ENCODE data around the gene TMEM238. TPM values are rescaled to one million over a fixed set of nuclear protein-coding genes. Genes with fewer than 3 reads are reported as not detected.
A peak's percentile ranks its signal among the peaks of the same experiment; 100 is the strongest.
"Not testable (repeated sequence)": the region's sequence is repeated elsewhere in the genome, so short reads cannot be mapped to it uniquely, and the experiment has no call there.

Gene TMEM238
- total RNA-seq, 1 experiment from 2014 or later: 6.7 TPM

GRCh38 chr19:55406091-55406825 is 22.2 kb upstream of the TMEM238 start:
- in situ Hi-C loops (cut with HindIII; ENCODE audit: low pct_unique_long_range_greater_than_20kb, low sequenced_read_pairs): no loop called here

DNA sequence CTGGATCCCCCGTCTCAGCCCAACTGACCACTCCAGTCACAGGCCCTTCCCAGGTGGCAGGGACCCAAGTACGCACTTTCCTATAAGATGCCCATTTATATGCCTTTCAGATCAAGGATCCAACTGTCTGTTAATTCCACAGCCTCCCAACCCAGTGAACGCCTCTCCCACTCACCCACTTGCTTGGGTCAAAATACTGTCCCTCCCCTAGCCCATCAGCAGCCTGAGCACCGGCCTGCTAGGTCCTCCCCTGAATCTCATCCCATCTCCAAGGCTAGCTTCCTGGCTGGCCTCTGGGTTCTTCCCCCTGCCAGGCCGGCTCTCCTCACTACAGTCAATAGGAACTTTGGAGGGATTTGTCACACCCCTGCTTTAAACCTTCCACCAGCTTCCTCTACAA is 21.5 kb upstream of the TMEM238 start:
- DNase-seq (ENCODE audit: low read depth): no peak
- in situ Hi-C loops (cut with HindIII; ENCODE audit: low pct_unique_long_range_greater_than_20kb, low sequenced_read_pairs): no loop called here

More at GRCh38 chr19:55406091-55406825, 22.2 kb upstream of the TMEM238 start:
- no peak for DNase-seq (ENCODE audit: low read depth)

- DNase-seq (ENCODE audit: low read depth): no peak
- in situ Hi-C loops (cut with HindIII; ENCODE audit: low pct_unique_long_range_greater_than_20kb, low sequenced_read_pairs): no loop called here
Observed at GRCh38 chr19:55402509-55402908, 18.4 kb upstream of the TMEM238 start.

DNA sequence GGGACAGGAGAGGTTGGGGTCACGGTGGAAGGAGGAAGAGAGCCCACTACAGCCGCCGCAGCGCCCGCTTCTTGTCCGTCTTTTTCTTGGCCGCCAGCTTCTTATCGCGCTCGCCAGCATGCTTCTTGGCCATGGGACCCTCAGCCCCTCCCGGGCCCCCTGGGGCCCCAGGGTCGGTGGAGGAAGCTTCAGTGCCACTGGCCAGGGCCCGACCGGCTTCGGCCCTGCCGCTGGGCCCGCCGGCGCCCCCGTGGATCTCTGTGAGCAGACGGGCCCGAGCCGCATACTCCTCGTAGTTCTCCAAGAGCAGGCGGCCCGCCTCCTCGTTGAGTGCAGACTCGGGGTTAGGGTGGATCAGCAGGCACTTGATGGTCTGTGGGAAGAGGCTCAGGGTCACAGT is 17.3 kb upstream of the TMEM238 start:
- DNase-seq (ENCODE audit: low read depth); in situ Hi-C loops (cut with HindIII; ENCODE audit: low pct_unique_long_range_greater_than_20kb, low sequenced_read_pairs): not testable (repeated sequence)

DNA sequence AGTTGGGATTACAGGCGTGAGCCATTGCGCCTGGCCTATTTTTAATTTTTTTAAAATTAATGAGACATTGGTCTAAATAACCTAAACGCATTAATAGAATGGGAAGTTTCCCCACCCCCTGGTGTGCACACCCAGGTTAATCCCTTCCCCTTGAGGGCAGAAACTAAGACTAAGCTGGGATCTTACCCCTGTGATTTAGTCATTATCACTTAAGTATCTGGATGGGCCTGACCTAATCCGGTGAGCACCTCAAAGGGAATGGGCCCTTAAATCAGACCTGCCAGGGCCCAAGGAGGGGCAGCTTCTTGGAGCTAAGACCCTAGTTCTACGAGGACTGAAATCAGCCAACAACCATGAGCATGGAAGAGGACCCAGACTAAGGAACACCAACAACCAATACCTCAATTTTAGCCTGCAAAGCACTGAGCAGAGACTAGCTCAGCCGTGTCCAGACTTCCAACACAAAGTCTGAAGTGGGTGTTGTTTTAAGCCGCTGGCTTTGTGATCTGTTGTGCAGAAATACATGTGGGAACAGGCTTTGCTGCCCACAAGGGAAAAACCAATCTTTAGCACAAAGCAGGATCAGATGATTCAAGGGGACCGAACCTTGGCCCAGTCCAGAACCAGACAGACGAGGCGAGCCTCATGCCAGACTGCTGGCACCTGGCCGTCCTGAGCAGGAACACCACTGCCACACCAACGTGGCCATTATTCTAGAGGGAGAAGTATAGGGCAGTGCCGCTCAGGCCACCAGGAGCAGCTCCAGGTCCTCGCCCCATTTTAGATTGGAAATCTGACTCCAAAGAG is 16.4 kb upstream of the TMEM238 start:
- no peak for DNase-seq (ENCODE audit: low read depth)
- in situ Hi-C loops (cut with HindIII; ENCODE audit: low pct_unique_long_range_greater_than_20kb, low sequenced_read_pairs): no loop called here

- DNase-seq (ENCODE audit: low read depth): no peak
- in situ Hi-C loops (cut with HindIII; ENCODE audit: low pct_unique_long_range_greater_than_20kb, low sequenced_read_pairs): no loop called here
Observed at GRCh38 chr19:55398200-55398925, 14.3 kb upstream of the TMEM238 start.

DNA sequence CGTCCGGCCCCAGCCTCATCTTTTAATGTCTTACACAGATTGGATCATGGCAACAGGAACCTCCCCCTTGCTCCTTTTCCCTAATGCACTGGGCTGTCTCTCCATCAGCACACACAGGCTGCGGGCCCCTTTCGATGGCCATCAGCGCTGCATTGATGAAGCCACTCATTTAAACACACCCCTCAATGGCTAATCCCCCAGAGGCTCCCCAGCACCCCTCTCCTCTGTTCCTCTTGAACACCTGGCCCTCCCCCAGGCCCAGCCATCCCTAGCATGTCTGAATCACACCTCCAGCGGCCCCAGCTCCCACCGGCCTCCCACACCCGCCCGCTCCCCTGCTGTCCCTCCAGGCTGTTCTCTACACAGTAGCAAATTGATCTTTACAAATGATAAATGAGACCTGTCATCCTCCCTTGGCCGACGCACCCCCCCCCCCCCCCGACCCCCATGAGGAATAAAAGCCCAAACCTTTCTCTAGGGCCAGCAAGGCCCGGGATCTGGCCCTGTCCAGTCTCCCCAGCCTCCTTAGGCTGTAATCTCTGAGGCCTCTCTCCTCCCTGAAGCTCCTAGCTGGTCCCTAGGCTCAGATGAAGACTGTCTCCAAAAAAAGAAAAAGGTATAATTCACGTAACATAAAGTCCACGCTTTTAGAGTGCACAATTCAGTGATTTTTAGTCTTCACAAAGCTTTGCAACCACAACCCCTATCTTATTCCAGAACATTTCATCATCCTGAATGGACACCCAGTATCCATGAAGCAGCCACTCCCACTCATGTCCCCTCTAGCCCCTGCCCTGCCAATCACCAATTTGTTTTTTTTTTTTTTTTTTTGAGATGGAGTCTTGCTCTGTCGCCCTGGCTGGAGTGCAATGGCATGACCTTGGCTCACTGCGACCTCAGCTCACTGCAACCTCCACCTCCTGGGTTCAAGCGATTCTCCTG is 9.0 kb upstream of the TMEM238 start:
- in situ Hi-C loops (cut with HindIII; ENCODE audit: low pct_unique_long_range_greater_than_20kb, low sequenced_read_pairs): no loop called here

GRCh38 chr19:55391702-55392615 is 7.9 kb upstream of the TMEM238 start:
- in situ Hi-C loops (cut with HindIII; ENCODE audit: low pct_unique_long_range_greater_than_20kb, low sequenced_read_pairs): no loop called here
- DNase-seq (ENCODE audit: low read depth): no peak

More for the DNA sequence above, 9.0 kb upstream of the TMEM238 start:
- DNase-seq (ENCODE audit: low read depth): no peak

GRCh38 chr19:55391191-55391670 is 7.1 kb upstream of the TMEM238 start:
- in situ Hi-C loops (cut with HindIII; ENCODE audit: low pct_unique_long_range_greater_than_20kb, low sequenced_read_pairs): no loop called here
- no peak for DNase-seq (ENCODE audit: low read depth)

GRCh38 chr19:55390461-55390880 is 6.4 kb upstream of the TMEM238 start:
- in situ Hi-C loops (cut with HindIII; ENCODE audit: low pct_unique_long_range_greater_than_20kb, low sequenced_read_pairs): no loop called here
- DNase-seq (ENCODE audit: low read depth): no peak

GRCh38 chr19:55389386-55390317 is 5.6 kb upstream of the TMEM238 start:
- DNase-seq (ENCODE audit: low read depth): no peak
- in situ Hi-C loops (cut with HindIII; ENCODE audit: low pct_unique_long_range_greater_than_20kb, low sequenced_read_pairs): no loop called here

GRCh38 chr19:55387736-55388497 is 3.8 kb upstream of the TMEM238 start:
- no peak for DNase-seq (ENCODE audit: low read depth)
- in situ Hi-C loops (cut with HindIII; ENCODE audit: low pct_unique_long_range_greater_than_20kb, low sequenced_read_pairs): no loop called here

GRCh38 chr19:55386493-55386971 is 2.4 kb upstream of the TMEM238 start:
- DNase-seq (ENCODE audit: low read depth): no peak
- in situ Hi-C loops (cut with HindIII; ENCODE audit: low pct_unique_long_range_greater_than_20kb, low sequenced_read_pairs): no loop called here

- in situ Hi-C loops (cut with HindIII; ENCODE audit: low pct_unique_long_range_greater_than_20kb, low sequenced_read_pairs): no loop called here
- peak; percentile 99 for DNase-seq (ENCODE audit: low read depth)
Observed at GRCh38 chr19:55385724-55386492, 1.8 kb upstream of the TMEM238 start, which contains the start of gene RPL28. Gene RPL28, plus strand, starts transcription at chr19:55385932. Its CDS starts 426 bp downstream, at chr19:55386358.

Data from Caki2 (cell line).